ENCODE results near the gene DRC3. TPM values are rescaled to one million over a fixed set of nuclear protein-coding genes. Genes with fewer than 3 reads are reported as not detected.

The DRC3 gene
- total RNA-seq, 2 experiments from 2014 or later: 0.19 TPM; not detected in 1

DNA sequence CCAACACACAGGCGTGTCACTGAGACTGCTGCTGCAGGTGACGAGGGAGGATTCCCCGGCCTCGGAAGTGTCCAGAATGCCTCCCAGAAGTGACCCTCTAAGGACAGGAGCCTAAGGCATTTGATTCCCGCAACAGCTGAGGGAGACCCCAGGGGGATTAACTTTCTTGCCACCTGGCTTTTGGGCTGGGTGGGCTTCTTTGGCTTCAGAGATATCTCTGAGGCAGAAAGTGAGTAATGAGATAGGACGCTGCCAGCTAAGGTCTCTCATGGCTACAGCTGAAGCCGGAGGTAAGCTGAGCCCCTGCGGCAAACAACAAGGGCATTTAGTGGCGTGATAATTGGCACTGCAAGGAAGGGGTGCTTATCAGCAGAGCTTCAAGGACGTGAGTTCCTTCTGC lies 17.0 kb downstream of the DRC3 start:
- POLR2A ChIA-PET: no interaction called here
- Histone ChIP-seq H3K36me3 (ENCODE audit: insufficient read depth, low read length) (no peaks in the 10 kb centered on the region), H3K27ac (ENCODE audit: low read depth, low read length, poor library complexity, severe bottlenecking) (no peak overlapping the region), H3K4me2 (ENCODE audit: low read length) (no peak overlapping the region), H2AFZ (ENCODE audit: low read length) (no peak overlapping the region), H3K9me2 (ENCODE audit: insufficient read depth, low read length) (no peaks in the 10 kb centered on the region), H3K4me1 (ENCODE audit: insufficient read depth, low read length, poor library complexity, severe bottlenecking) (no peaks in the 10 kb centered on the region), H3K9me3 (ENCODE audit: low read length) (no peaks in the 10 kb centered on the region), H3K4me3 (ENCODE audit: low read depth, low read length, poor library complexity, severe bottlenecking) (no peak overlapping the region), H4K20me1 (ENCODE audit: insufficient read depth, low read length) (no peaks in the 10 kb centered on the region), H3K79me2 (ENCODE audit: insufficient read depth, low read depth, low read length) (no peaks in the 10 kb centered on the region)
- CTCF ChIA-PET (ENCODE audit: unreplicated experiment): interaction anchor here (0.6 kb wide), 1 partner anchor 373 kb away, joined by 3 read pairs; no protein-coding TSS in a partner anchor
- no TSS peak for BruUV-seq (replicated peaks)
- TF ChIP-seq EZH2phosphoT487 (IDR thresholded peaks at IDR 0.05; ENCODE audit: borderline replicate concordance, low read depth, low read length): no peak
- TF ChIP-seq CTCF (conservative IDR thresholded peaks at IDR 0.05; ENCODE audit: low read length): no peak
- DNase-seq (ENCODE audit: low spot score): no peak
- intact Hi-C loops (cut with micrococcal nuclease; ENCODE audit: unreplicated experiment): loop anchor here (5.0 kb wide), 1 partner anchor 43 kb away; no protein-coding TSS in a partner anchor

DNA sequence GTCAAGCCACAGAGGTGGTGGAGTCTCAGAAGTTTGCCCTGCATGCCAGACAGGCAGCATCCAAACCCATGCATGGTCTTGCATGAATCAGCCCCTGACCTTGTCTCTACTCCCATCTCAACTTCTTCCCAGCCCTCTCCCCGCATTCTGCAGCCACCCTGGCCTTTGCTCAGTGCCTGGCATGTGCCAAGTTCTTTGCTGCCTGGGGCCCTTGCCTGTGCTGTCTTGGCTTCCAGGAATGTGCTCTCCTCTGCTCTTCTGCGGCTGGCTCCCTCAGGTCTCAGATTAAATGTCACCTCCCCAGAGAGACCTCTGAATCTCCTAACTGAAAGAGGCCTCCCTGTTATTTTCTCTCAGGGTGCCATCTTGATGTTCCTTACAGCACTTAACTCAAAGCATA lies 17.6 kb downstream of the DRC3 start:
- TF ChIP-seq EZH2phosphoT487 (IDR thresholded peaks at IDR 0.05; ENCODE audit: borderline replicate concordance, low read depth, low read length): no peak
- no peak for TF ChIP-seq CTCF (conservative IDR thresholded peaks at IDR 0.05; ENCODE audit: low read length)
- ChIA-PET CTCF (ENCODE audit: unreplicated experiment) (no interaction called here), POLR2A (no interaction called here)
- no peak overlapping the region for H2AFZ ChIP-seq (ENCODE audit: low read length)
- H3K4me2 ChIP-seq (ENCODE audit: low read length): no peak overlapping the region
- BruUV-seq (replicated peaks): no TSS peak
- H3K4me3 ChIP-seq (ENCODE audit: low read depth, low read length, poor library complexity, severe bottlenecking): no peak overlapping the region
- intact Hi-C loops (cut with micrococcal nuclease; ENCODE audit: unreplicated experiment): loop anchor here (5.0 kb wide), 1 partner anchor 42 kb away; no protein-coding TSS in a partner anchor
- no peaks in the 10 kb centered on the region for H3K9me3 ChIP-seq (ENCODE audit: low read length)
- no peaks in the 10 kb centered on the region for H3K79me2 ChIP-seq (ENCODE audit: insufficient read depth, low read depth, low read length)
- H3K4me1 ChIP-seq (ENCODE audit: insufficient read depth, low read length, poor library complexity, severe bottlenecking): no peaks in the 10 kb centered on the region
- no peaks in the 10 kb centered on the region for H4K20me1 ChIP-seq (ENCODE audit: insufficient read depth, low read length)
- H3K27ac ChIP-seq (ENCODE audit: low read depth, low read length, poor library complexity, severe bottlenecking): no peak overlapping the region
- no peaks in the 10 kb centered on the region for H3K9me2 ChIP-seq (ENCODE audit: insufficient read depth, low read length)
- DNase-seq (ENCODE audit: low spot score): no peak
- no peaks in the 10 kb centered on the region for H3K36me3 ChIP-seq (ENCODE audit: insufficient read depth, low read length)

DNA sequence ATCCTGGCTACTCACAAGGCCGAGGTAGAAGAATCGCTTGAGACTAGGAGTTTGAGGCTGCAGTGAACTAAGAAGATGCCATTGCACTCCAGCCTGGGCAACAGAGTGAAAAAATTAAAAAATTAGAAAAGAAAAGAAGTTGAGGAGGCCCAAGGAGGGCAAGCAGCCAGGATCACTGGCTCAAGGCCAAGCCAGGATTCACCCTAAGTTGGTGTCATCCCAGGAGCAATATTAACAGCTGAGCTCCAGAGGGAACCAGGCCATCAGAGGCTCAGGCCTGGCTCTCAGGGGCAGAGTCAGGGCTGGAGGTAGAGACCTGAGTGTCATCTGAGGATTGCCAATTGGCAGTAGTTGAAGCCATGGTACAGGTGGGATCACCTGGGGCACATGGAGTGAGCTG lies 20.7 kb downstream of the DRC3 start:
- H3K4me2 ChIP-seq (ENCODE audit: low read length): no peak overlapping the region
- no peaks in the 10 kb centered on the region for H4K20me1 ChIP-seq (ENCODE audit: insufficient read depth, low read length)
- DNase-seq (ENCODE audit: low spot score): no peak
- TF ChIP-seq EZH2phosphoT487 (IDR thresholded peaks at IDR 0.05; ENCODE audit: borderline replicate concordance, low read depth, low read length): no peak
- no peak for TF ChIP-seq CTCF (conservative IDR thresholded peaks at IDR 0.05; ENCODE audit: low read length)
- BruUV-seq (replicated peaks): no TSS peak
- H3K9me2 ChIP-seq (ENCODE audit: insufficient read depth, low read length): no peaks in the 10 kb centered on the region
- intact Hi-C loops (cut with micrococcal nuclease; ENCODE audit: unreplicated experiment): loop anchor here (5.0 kb wide), 1 partner anchor 39 kb away; no protein-coding TSS in a partner anchor
- H3K9me3 ChIP-seq (ENCODE audit: low read length): no peaks in the 10 kb centered on the region
- H2AFZ ChIP-seq (ENCODE audit: low read length): no peak overlapping the region
- H3K36me3 ChIP-seq (ENCODE audit: insufficient read depth, low read length): no peaks in the 10 kb centered on the region
- no peak overlapping the region for H3K4me3 ChIP-seq (ENCODE audit: low read depth, low read length, poor library complexity, severe bottlenecking)
- no peak overlapping the region for H3K27ac ChIP-seq (ENCODE audit: low read depth, low read length, poor library complexity, severe bottlenecking)
- ChIA-PET CTCF (ENCODE audit: unreplicated experiment) (interaction anchor here (0.6 kb wide), 1 partner anchor 72 kb away, joined by 3 read pairs; no protein-coding TSS in a partner anchor), POLR2A (no interaction called here)
- no peaks in the 10 kb centered on the region for H3K4me1 ChIP-seq (ENCODE audit: insufficient read depth, low read length, poor library complexity, severe bottlenecking)
- no peaks in the 10 kb centered on the region for H3K79me2 ChIP-seq (ENCODE audit: insufficient read depth, low read depth, low read length)
